Hematopoietic multipotent progenitor cell treated with erythropoietin and hydrocortisone succinate and interleukin-3 and kit ligand, for 4 days (in vitro differentiated cells): ENCODE results near the gene UBE2O.

Experiments used
- DNase-seq: peaks from one replicate; pipeline ENCODE4 v3.0.0-alpha.2; 2015

The UBE2O gene

GRCh38 chr17:76452660-76453430 lies at the start of gene UBE2O:
Gene UBE2O, minus strand, starts transcription at chr17:76453152. Its CDS starts 11 bp downstream, at chr17:76453141.
- peak; percentile 96 for DNase-seq

DNA sequence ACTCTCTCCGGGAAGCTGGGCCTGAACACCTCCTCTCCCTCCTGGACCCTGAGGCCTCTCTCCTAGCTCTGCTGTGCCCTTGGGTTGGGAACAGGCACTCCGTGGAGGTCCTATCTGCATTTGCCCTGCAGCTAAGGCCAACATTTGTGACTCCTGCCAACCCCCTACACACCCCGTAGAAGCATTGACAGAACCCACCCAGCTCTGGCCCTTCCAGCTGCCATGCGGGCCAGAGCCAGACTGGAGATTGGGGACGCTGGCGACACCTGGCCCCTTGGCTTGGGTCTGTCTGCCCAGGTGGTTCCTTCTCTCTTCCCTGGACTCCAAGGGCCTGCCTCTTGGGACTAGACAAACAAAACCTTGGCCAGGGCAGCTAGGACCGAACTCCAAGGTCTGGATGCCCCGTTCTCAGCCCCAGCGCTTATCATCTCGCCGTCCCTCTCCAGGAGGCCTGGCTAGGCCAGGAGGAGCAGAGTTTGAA lies 48.9 kb upstream of the UBE2O start:
- no peak for DNase-seq

- peak; percentile 88 for DNase-seq
Measured at GRCh38 chr17:76501018-76501826, 48.3 kb upstream of the UBE2O start, which contains the start of gene RHBDF2. Gene RHBDF2, minus strand, starts transcription at chr17:76501423. Its CDS starts 19,899 bp downstream, at chr17:76481524.

- no peak for DNase-seq
Measured at GRCh38 chr17:76500747-76501017, 47.7 kb upstream of the UBE2O start.

DNA sequence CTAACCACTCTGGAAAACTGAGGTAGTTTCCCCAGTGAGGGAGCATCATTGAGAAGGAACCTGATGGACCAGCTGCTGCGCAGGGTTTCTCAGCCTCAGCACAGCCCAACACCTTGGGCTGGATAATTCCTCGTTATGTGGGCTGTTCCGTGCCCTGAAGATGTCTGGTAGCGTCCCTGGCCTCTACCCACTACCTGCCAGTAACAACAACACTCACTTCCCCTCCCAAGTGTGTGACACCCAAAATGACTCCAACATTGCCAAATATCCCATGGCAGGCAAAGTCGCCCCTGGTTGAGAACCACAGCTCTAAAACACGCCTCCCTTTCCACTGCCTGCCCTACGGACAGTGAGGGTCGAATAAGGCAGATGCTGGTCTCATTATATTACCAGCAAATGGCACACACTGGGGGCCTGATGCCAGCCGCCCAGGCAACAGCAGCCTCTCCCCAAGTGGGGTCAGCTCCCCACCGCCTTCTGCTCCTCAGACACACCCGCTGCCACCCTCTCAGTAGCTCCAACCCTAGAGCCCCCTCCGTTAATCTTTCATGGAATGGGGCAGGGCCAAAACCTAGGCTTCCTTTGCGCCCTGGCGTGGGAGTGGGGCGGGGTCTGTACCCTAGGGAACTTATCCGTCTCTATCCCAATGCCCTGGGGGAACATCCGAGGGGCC lies 47.3 kb upstream of the UBE2O start:
- no peak for DNase-seq

GRCh38 chr17:76499267-76499667 lies 46.3 kb upstream of the UBE2O start:
- DNase-seq: no peak

GRCh38 chr17:76498876-76499251 lies 45.9 kb upstream of the UBE2O start:
- DNase-seq: no peak

GRCh38 chr17:76497979-76498875 lies 45.3 kb upstream of the UBE2O start:
- DNase-seq: no peak

- DNase-seq: no peak
Measured at GRCh38 chr17:76497699-76497978, 44.7 kb upstream of the UBE2O start.

DNA sequence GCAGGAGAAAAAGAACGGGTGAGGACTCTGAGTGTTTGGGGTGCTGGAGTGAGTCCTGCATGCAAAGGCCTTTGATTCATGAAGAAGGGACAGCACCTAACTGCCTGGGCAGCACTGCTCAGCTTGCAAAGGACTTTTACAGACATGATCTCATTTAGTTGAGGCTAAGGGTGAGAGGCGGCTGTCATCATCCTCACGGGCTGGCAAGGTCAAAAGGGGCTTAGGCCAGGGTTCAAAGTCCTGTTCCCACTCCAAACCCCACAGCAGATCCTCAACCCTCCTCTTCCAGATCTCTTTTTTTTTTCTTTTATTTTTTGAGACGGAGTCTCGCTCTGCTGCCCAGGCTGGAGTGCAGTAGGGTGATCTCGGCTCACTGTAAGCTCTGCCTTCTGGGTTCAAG lies 43.5 kb upstream of the UBE2O start:
- no peak for DNase-seq

- no peak for DNase-seq
Measured at GRCh38 chr17:76495663-76496400, 42.9 kb upstream of the UBE2O start.

- DNase-seq: no peak
Measured at GRCh38 chr17:76493505-76494167, 40.7 kb upstream of the UBE2O start.

DNA sequence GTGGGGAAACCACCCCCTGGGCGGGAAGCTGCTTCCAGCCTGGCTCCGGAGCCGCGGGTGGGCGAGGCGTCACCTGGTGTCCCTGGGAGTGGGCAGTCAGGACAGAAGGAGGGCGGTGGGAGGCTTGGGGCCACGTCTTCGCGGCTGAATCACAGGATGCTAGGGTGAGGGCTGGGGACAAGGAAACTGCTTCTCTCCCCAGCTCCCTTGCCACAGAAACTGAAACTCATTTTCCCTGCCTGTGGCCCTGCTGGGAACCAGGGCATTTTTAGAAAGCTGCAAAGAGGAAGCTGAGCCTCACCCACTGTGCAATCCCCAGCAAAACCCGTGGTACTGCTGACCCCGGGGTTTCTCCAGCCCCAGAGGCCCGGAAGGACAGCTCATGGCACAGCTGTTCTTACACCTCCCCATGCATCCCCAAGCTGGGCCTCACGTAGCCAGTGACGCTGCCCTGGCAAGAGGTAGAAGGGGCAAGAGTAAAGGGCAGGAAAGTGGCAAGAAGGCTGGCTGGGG lies 40.1 kb upstream of the UBE2O start:
- DNase-seq: peak; percentile 80

- DNase-seq: no peak
Measured at GRCh38 chr17:76492123-76492988, 39.4 kb upstream of the UBE2O start.

GRCh38 chr17:76491271-76492122 lies 38.5 kb upstream of the UBE2O start:
- DNase-seq: peak; percentile 63

DNA sequence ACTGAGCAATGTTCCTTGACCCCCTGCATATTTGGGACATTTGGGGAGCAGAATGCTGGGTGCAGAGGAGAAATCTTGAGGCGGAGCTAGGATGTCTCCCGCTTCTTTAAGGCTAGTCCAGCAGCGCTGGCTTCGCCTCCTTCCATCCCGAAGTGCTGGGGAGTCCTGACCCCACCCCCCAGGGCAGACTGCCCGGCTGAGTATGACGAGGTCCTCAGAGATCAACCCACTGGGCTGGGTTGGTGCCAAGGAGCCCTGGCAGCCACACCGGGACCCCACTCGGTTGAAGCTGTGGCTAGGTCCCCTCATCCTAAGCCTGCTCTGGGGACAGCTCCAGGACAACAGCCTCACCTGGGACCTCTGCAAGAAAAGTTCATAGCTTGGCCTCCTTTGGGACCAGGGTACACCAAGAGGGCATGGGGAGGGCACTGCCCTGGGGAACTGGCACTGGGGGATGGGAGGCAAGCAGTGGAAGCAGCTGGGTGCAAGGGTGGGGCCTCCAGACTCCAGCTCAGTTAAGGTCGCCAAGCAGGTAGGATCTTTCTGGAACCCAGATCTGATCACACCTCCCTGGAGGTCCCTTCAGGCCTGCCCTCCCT lies 37.3 kb upstream of the UBE2O start:
- no peak for DNase-seq

- no peak for DNase-seq
Measured at GRCh38 chr17:76487451-76488192, 34.7 kb upstream of the UBE2O start.

- DNase-seq: peak; percentile 27
Measured at GRCh38 chr17:76485569-76485968, 32.6 kb upstream of the UBE2O start.
